Superior temporal gyrus (tissue), 1 donor: ENCODE data around the gene CFAP45.
A peak's percentile ranks its signal among the peaks of the same experiment; 100 is the strongest.

ENCODE experiments used
- DNase-seq: peaks from one replicate; pipeline ENCODE4 v3.0.0-alpha.2; 2016; ENCODE audit errors: extremely low spot score

The CFAP45 gene

DNA sequence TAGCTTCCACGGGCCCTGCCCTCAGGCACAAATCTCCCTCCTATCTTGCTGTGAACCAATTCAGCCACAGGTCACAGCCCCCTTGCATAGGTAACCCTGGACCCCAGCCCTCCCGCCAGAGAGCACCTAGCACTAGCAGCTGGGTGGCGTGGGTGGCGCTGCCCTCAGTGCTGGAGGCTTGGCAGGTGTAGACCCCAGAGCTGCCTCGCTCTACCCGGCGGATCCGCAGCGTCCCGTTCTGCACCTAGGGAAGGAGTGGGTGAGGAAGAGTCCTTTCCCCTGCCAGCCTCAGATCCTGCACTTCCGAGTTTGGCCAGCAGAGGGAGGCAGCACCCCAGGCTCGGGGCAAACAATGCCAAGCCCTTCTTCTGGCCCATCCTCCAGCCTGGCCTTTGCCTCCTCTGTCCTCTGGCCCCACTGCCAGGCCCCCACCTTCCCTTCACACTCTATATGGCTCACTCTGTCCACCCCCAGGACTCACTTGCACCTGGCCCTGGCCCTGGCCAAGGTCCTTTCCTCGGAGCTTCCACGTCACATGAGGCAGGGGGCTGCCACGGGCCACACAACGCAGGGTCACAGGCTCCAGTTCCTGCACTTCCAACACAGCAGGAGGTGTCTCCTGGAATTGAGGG is 36.4 kb upstream of the CFAP45 start:
- DNase-seq: peak; percentile 44

DNA sequence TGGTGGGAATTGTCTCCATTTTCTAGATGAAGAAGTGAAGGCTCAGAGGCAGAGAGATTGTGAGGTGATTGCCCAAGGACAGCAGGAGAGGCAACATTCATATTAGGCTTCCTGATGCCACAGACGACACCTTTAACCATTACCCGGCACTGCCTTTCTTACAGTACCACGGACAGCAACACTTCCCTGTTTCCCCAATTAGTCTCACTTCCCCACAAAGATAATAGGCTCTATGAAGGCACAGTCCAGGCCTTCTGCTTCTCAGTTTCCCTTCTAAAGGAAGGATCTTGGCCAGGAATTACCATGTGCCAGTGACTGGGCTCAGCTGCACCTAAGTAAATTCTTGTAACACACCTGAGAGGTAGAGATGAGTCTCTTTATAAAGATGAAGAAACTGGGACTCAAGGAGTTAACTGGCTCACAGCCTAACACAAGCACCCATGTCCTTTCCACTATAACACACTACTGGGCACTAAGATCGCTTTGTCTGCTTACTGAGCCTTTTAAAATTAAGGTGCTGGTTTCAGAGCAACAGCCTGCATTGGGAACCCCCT is 35.8 kb upstream of the CFAP45 start:
- DNase-seq: no peak

DNA sequence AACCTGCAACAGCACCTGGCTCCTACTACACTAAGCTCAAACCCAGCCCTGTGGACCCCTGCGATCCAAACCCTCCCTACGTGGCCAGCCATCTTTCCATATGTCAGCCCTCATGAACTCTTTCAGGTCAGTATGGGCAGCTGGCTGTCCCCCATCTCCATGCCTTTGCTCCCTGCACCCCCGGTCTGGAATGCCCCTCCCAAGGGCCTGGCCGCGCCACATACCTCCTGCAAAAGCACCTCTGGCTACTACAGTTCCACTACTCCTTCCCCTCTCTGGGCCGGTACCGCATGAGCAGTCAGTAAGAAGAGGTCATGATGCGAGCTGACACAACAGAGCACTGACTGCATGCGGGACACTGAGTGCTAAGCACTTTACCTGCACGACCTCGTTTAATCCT is 35.3 kb upstream of the CFAP45 start:
- no peak for DNase-seq

DNA sequence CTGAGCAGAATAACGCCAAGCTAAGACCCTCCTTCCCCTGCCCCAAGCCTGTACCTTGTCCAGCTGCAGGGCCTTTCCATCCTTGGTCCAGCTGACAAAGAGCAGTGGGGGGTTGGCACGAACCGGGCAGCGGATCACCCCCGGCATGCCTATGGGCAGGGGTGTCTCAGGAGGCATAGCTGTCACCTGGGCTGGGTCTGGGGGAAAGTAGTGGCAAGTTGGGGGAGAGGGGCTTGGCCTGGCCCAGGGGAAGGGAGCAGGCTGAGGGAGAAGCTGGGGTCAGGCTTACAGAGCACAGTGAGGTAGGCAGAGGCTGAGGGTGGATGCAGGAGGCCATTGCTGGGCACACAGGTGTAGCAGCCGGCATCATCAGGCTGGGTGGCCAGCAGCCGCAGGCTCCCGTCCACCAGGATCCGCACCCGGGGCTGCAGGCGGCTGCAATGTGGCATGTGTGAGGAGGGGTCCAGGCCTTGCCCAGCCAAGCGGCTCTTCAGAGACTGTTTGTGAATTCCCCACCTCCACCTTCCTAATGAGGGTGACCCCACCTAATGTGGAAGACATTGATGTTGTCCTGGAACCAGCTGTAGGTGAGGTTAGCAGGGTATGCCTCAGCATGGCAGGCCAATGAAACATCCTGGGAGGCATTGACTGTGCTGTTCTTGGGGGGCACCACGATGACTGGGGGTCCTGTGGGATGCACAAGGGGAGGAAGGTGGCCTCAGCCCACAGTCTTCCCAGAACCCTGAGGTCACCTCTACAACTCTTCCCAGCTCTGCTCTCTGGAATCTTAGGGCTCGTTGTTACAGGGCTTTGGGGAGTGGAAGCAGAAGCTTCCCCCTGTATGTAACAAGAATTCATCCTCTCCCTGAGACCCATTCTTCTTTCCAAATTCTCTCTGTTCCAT is 34.4 kb upstream of the CFAP45 start:
- DNase-seq: no peak

DNA sequence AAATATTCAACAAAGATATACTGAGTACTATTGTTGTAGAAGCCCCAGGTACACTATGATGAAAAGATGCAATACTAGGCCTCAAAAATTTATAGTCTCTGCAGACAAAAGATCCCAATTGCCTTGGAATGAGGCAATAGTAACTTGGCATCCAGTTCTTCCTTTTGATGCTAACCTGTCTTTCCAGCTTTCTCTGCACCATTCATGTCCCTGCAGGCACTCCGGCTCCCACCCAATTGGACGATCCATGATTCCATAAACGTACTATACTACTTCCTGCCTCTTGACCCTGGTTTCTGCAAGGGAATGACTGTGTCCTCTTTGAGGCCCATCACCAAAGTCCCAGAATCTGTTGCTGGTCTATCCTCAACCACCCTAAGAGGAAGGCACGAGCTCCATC is 33.4 kb upstream of the CFAP45 start:
- no peak for DNase-seq

DNA sequence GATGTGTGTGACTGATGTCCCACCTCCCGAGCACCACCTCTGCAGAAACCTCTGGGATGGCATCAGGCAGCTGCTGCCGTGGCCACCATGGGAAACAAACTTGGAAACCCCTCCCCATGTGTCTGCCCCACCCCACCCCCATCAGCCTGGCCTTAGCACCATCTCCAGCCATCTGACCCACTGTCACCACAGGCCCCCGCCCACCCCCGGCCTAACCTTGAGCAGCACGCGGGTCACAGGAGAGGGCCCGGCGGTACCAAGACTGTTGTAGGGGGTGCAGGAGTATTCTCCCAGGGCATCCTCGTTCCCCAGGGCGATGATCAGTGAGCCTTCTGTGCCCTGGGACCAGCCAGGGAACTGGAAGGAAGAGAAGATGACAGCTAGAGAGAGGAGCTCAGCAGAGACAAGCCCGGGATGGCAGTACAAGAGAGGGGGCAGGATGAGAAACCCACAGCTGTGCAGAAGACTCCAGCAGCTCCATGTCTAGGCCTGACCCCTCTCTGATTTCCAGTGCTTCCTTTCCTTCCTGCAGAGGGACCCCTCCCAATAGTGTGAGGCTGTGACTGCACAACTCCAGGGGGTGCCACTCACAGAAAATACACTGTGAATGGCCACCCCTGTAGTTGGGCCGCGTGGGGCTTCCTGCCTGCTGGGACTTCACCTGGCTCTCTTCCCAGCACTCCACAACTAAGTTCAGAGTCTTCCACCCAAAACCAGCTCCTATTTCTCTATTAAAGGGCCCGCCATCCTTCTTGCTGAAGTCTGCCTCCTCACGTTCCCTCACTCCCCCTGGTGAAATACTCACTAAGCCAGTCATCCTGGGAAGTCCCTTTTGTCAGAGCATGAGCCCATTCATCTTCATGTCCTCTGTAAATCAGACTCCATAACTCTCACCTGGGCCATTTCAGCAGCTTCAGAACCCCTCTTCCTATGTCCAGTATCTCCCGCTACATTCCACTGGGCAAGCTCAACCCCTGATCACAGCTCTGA is 32.6 kb upstream of the CFAP45 start:
- no peak for DNase-seq

DNA sequence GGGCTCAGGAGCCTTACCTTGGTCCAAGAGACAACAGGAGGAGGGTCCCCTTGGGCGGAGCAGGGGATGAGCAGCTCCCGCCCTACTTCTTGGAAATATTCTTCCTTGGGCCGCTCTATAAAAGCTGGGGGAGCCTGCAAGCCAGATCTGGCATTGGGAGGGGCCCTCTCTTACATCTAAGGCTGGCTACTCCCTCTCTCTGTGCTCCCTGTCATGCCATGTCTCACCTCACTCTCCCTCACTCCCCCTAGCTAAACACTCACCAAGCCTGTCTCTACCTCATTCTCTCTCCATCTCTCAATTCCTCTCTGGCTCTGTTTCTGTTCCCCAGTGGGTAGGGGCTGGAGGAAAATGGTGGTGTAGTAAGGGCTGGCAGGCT is 31.8 kb upstream of the CFAP45 start:
- DNase-seq: no peak

DNA sequence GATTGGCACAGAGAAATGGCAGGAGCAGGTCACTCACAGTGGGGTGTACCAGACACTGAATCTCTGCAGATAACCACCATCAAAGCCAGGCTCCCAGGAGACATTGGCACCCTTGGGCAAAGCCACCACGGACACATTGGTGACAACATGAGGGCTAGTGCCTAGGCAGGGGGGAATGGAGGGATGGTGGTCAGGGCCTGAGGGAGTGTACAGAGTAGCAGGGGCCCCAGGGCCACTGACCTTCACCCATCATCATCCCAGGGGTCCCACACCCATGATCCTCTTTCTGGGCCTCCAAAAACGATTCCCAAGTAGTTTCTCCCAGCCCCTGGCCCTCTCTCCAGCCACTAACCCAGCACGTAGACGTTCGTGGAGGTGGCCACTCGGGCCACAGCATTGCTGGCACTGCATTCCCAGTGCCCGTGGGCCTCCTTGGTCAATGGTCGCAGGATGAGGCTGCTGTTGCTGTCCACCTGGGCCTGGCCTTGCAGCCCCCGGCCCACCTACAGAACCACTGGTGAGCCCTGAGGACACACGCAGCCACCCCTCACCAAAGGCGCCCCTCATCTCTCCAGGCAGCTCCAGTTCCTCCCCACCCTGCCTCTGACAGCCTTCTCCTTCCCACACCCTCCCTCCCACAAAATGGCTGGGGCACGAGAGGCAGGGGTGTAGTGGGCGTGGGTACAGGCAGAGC is 31.3 kb upstream of the CFAP45 start:
- no peak for DNase-seq

DNA sequence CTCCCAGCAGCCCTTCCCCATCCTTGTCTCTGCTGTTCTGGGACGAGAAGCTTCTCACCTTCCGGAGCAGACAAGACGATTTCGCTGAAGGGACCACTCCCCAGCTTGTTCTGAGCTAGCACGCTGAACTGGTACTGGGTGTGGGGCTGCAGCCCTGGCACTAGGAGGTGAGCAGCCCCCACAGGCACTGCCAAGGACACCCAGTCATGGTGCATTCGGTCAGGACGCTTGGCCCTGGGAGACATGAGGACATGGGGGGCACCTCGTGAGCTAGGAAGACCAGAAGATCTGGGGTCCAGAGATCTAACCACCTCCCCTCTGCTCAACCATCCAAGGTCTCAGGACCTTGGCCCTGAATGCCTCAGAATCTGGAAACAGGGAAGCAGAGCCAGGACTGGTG is 30.7 kb upstream of the CFAP45 start:
- DNase-seq: no peak

DNA sequence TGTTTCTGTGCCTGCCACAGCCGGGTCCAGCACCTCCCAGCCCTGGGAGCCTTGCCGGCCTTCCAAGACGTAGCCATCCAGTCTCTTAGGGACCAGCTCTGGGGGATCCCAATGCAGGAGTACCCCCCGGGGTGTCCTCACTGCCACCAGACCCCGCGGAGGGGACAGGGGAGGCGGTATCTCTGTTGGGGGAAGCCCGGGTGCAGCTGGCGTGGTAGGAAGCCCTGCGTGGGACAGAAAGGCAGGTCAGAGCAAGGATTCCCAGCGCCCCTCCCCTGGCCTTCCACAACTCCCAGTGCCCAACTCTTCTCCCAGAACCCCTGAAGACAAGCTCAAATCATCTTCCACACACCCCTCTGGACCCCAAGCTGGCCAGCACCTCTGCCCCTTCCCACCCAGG is 30.3 kb upstream of the CFAP45 start:
- DNase-seq: no peak

DNA sequence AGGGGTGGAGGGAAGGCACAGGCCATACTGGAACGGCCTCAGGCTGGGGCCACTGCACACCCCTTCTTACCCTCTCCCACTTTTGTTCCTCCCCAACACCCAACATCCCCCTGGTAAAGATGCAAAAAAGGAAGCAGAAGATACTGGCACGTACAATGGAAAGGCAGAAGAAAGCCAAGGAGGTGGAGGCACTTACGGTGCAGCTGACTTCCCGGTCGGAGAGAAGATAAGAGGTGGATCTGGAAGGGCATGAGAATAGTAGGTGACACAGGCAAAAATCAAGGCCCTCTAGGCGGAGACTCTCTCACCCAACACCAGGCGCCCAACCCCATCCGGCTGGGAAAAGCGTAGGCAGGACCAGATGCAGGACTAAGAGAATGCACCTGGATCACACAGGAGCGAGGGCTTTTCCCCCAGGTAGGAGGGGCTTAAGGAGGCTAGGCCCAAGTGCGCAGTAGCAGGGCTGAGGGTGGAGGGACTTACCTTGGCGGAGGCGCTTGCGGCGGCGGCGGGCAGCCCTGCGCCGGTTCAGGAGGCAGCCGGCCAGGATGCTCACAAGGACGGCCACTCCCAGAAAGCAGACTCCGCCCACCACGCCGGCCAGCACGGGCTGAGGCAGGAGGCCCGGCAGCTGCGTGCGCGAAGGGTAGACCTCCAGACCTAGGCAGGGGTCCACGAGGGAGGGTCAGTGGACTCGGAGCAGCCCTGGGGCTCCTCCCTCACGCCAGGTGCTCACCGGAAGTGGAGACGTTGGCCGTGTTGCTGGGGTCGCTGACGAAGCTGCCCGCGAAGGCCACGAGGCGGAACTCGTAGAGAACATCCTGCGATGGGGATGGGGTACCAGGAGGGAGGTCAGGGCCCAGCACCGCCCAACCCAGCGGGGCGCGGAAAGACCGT is 29.4 kb upstream of the CFAP45 start:
- no peak for DNase-seq

DNA sequence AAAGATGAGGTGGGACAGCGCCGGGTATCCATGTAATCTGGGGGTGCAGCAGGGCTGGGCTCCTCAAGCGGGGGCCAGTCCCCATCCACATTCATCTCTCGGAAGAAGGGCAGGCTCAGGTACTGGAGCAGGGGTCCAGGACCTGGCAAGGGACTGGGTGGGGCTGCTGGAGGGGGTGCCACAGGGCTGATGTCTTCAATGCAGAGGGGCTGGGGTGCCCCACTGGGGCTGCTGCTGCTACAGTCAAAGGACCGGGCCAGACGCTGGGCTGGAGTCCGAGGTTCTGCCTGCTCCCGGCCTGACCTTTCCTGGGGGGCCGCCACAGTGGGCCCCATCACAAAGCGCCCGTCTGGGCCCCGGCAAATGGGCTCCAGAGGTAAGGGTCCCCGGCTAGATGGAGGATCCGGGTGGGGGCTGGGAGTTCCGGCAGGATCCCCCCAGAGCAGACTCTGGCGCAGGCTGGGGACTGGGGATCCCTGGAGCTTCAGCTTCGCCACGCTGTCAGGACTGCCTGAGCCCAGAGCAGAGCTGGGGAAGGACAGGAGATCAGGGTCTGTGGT is 28.6 kb upstream of the CFAP45 start:
- no peak for DNase-seq

DNA sequence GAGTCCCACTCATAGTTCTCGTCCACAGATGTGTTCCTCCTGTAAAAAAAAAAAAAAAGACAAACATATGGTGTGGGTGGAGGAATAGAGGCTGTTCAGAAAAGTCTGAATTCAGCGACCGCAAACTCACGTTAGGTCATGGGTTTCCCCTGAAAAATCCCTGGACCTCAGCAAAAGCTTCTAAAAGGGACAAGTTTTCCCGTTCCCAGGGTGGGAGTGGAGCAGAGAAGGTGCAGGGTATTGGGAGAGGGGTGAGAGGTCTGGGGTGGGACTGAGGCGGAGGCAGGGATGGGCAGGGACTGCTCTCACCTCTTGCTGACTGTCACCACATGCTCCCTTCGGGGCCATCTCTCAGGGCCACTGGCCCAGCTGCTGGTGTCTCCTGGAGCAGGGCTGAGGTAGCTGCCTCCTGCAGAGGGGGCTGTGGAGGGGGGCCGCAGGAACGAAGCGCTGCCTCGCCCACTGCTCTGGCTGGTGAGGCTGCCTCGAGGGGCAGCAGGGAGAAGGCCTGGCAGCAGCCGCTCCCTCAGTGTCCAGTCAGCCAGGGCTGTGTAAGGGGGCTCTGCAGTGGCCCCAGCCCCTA is 28.0 kb upstream of the CFAP45 start:
- no peak for DNase-seq

DNA sequence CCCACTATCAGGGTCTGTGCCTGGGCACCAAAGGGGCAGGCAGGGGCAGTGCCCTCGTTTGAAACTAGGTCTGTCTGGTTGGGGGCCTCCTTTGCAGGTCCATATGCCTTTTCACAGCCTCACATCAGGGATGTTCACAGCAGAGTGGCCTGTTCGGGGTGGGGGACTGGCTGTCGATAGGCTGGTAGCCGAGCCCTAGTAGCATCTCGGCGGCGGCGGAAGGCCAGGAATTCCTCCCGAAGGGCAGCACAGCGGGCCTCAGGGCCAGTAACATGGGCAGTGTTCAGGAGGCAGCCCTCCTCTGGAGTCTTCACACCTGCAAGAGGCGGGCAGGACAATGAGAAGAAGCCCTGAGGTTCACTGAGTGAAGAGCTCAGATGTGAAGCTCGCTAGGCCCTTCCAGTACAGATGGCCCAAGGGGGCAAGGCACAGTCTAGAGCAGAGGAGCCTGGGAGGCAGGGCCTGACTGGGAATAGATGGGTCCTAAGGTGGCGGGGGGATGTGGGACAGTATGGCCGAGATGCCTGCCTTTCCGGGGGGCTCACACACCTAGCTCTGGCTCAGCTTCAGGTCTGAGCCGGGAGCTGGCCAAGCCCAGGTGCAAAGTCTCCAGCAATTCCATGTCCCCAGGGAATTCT is 27.4 kb upstream of the CFAP45 start:
- no peak for DNase-seq

DNA sequence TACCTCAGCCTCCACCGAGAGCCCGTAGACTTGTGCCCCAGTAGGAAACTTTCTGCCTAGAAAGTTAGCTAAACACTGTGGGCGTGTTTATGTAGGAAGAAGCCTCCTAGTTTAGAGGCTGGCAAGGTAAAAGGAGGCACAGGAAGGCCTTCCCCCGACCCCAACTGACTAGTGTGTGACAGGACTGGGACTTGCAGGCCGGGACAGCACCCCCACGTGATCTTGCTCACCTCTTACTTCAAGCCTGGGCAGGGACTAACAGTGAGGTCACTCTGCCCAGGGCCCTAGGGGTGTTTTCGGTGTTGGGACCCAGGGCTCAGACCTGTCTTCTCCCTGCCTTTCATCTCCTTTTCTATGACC is 25.7 kb upstream of the CFAP45 start:
- DNase-seq: no peak

DNA sequence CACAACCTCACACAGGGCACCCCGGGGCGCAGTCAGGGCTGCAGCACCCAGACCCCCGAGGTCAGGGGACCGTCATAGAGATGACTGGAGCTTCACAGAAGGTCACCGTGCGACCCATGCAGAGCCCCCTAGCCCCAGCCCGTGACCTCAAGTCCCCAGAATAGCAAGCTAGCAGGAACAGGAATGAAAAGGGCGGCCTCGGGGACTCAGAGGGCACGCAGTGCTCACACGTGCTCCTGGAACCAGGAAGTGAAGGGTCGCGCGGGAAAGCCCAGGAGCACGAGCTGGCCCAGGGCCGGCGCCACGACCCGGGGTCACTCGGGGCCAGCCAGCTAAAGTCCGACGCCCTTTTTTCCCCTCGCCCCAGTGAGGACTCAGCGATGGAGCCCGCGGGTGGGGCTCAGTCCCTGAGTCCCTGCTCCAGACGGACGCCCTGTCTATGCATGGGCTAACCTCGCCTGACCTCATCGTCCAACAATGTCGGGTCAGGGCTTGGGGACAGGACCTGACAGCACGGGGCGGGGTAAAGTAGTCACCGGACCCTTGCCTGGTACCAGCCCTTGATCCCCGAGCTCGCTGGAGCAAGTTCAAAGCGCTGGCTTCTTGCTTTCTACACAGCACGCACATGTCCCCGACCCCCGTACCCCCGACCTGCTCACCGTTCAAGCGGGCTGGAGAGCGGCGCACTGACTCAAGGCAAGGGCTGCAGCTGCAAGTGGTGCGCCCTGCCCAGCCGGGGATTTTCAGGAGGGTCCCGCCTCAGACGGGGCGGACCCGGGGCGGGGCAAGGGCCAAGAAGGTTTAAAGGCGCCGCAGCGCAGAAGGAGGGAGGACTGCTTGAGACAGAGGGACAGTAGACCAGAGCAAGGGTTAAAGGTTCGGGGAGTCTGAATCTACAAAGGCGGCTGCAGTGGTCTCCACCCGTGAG is 25.1 kb upstream of the CFAP45 start, which contains the start of gene TAGLN2:
Gene TAGLN2, minus strand, starts transcription at position 717 of the 928 bp plus-strand sequence. CDS start 4,998 bp downstream, outside the sequence.
- peak; percentile 39 for DNase-seq

DNA sequence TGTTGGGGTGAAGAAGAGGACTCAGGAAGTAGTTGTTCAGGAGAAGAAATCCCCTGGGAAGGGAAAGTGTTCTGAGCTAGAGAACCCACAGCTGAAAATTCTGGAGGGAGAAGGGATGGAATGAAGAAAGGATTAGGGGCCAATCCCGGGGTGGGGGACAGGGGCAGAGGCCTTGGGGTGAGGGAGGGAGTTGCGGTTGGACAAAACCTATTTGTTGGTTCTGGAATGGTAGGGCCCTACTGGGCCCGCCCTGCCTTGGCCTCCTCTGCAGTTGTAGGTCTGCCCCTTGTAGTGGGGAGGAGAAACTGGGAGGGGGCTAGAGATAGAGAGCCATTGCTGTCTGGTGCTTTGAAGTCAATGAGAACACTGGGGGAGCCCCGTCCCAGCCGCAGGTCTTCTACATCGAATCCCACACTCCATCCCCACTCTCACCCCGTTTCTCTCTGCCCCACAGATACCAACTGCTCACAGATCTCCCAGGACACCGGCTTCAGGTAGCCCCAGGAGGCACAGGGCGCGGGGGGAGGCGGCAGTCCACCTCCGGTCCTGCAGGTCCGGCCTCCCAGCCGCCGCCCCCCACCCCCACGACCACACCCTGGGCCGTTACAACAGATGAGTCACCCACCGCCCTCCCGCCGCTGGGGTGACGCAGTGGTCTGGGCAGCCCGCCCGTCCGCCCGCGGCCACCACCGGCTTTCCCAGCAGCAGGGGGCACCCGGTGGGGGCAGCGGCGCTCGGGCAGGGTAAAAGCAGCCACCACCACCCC is 24.2 kb upstream of the CFAP45 start:
- no peak for DNase-seq
